Cardiac fibroblast (primary cell): Measurements from ENCODE around the gene C5AR1.

Source experiments
- DNase-seq, 2 donors: peaks; one replicate each; pipeline versions ENCODE4 v3.0.0 to v3.0.0-alpha.2; 2010; ENCODE audit warnings: low read depth in 2 of 2
- H3K4me3 ChIP-seq, 2 donors: replicated peaks in 1 of 2; 1 replicate in 1 of 2; 2 replicates in 1 of 2; pipeline ENCODE4 v1.5.1; 2011; ENCODE audit warnings: low read depth in 2 of 2, low read length in 2 of 2, mild to moderate bottlenecking in 2 of 2, moderate library complexity in 1 of 2
- CTCF ChIP-seq: IDR thresholded peaks from one replicate; pipeline ENCODE4 v1.5.1; 2011; ENCODE audit warnings: low read depth, mild to moderate bottlenecking, low read length, inconsistent platforms

C5AR1 gene

GRCh38 chr19:47269596-47269995 lies 40.1 kb upstream of the C5AR1 start:
- no peak for TF ChIP-seq CTCF
- H3K4me3 ChIP-seq = no peak overlapping the region
- DNase-seq = no peak

DNA sequence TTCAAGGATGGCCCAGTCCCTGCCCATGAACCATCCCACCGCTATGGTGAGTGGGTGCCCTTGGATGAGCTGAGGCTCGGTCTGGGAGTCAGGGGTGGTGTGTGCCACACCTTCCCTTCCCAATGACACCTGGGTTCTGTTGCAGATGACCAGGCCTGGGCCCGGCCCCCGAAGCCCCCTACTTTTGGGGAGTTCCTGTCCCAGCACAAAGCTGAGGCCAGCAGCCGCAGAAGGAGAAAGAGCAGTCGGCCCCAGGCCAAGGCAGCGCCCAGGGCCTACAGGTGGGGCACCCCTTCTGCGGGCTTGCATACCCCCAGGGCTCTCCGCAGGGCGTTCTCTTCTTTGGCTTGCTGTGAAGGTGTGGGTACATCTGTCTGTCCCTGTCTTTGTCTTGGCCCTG lies 39.3 kb upstream of the C5AR1 start:
- TF ChIP-seq CTCF = no peak
- no peak overlapping the region for H3K4me3 ChIP-seq
- no peak for DNase-seq

- no peak for DNase-seq
- no peak overlapping the region for H3K4me3 ChIP-seq
- TF ChIP-seq CTCF = no peak
Observed at GRCh38 chr19:47271949-47272348, 37.7 kb upstream of the C5AR1 start.

- TF ChIP-seq CTCF = no peak
- peak overlapping the region; percentile 63 to 74 for H3K4me3 ChIP-seq
- DNase-seq = no peak
Observed at GRCh38 chr19:47272448-47273312, 37.0 kb upstream of the C5AR1 start.

GRCh38 chr19:47273313-47274070 lies 36.2 kb upstream of the C5AR1 start:
- TF ChIP-seq CTCF = no peak
- peak overlapping the region; percentile 63 to 74 for H3K4me3 ChIP-seq
- DNase-seq = peak; percentile 93 to 96

DNA sequence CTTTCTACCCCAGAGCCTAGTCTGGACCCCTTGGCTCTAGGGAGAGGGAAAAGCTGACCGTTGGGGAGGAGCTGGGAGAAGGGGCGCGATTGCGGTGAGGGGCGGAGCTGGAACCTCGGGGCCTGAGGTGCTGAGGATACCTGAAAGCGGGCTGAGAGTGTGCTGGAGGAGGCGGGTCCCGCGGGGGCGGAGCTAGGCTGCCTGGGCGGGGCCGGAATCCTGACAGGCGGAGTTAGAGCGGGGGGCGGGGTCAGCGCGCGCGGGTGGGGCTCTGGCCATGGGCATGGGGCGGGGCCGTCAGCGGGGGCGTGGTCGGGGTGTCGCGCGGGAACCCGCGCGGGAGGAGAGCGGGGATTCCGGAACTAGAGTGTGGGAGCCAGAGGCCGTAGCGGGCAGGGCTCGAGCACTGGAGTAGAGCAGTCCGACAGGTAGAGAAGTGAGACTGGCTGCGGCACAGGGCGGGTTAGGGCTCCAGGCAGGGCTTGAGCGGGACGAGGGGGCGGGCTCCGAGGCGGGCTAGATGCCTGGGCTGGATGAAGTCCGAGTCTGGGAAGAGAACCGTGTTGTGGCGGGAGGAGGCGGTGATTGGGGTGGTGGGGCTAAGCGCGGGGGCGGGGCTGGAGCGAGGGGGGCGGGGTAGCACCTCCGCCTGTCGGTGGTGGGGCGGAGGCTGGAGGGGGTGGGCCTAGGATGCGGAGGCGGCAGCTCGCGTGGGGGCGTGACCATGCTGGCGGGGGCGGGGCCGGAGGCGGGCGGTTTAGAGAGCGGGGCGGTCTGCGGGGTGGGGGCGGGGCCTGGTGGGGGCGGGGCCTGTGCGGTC lies 35.4 kb upstream of the C5AR1 start, which contains the start of gene INAFM1:
Gene INAFM1 (plus strand): TSS at position 815 of the 820 bp plus-strand sequence. CDS start 35 bp downstream, outside the sequence.
- peak; percentile 95 to 97 for DNase-seq
- no peak for TF ChIP-seq CTCF
- peak within 1 kb of the TSS; percentile 68 to 74 for H3K4me3 ChIP-seq
